ENCODE data around the gene CCL22.

CCL22 gene

DNA sequence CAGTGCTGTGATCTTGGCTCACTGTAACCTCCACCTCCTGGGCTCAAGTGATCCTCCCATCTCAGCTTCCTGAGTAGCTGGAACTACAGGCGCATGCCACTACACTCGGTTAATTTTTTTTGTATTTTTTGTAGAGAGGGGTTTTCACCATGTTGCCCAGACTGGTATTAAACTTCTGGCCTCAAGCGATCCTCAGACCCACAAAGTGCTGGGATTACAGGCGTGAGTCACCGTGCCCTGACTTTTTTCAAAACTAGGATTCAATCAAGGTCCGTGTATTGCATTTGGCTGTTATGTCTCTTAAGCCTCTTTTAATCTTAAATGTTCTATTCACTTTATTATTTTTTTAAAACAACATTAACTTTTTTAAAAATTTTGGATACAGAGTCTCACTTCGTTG, 4.3 kb upstream of the CCL22 start:
- Histone ChIP-seq H3K9me3 (ENCODE audit: severe bottlenecking) (no peaks in the 10 kb centered on the region), H3K27me3 (ENCODE audit: insufficient read depth, poor library complexity, severe bottlenecking) (no peaks in the 10 kb centered on the region), H3K4me3 (ENCODE audit: severe bottlenecking) (no peak overlapping the region), H3K4me1 (ENCODE audit: insufficient read depth, poor library complexity, severe bottlenecking) (peaks cover 5% of the 10 kb centered on the region), H3K27ac (ENCODE audit: poor library complexity, severe bottlenecking) (no peak overlapping the region), H3K36me3 (ENCODE audit: low read depth) (no peaks in the 10 kb centered on the region)
- DNase-seq (ENCODE audit: low spot score) (no peak), ATAC-seq (ENCODE audit: low read depth) (no peak)
- TF ChIP-seq, protein P1, sequence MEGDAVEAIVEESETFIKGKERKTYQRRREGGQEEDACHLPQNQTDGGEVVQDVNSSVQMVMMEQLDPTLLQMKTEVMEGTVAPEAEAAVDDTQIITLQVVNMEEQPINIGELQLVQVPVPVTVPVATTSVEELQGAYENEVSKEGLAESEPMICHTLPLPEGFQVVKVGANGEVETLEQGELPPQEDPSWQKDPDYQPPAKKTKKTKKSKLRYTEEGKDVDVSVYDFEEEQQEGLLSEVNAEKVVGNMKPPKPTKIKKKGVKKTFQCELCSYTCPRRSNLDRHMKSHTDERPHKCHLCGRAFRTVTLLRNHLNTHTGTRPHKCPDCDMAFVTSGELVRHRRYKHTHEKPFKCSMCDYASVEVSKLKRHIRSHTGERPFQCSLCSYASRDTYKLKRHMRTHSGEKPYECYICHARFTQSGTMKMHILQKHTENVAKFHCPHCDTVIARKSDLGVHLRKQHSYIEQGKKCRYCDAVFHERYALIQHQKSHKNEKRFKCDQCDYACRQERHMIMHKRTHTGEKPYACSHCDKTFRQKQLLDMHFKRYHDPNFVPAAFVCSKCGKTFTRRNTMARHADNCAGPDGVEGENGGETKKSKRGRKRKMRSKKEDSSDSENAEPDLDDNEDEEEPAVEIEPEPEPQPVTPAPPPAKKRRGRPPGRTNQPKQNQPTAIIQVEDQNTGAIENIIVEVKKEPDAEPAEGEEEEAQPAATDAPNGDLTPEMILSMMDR (IDR thresholded peaks at IDR 0.05; ENCODE audit: poor library complexity, severe bottlenecking) = no peak

DNA sequence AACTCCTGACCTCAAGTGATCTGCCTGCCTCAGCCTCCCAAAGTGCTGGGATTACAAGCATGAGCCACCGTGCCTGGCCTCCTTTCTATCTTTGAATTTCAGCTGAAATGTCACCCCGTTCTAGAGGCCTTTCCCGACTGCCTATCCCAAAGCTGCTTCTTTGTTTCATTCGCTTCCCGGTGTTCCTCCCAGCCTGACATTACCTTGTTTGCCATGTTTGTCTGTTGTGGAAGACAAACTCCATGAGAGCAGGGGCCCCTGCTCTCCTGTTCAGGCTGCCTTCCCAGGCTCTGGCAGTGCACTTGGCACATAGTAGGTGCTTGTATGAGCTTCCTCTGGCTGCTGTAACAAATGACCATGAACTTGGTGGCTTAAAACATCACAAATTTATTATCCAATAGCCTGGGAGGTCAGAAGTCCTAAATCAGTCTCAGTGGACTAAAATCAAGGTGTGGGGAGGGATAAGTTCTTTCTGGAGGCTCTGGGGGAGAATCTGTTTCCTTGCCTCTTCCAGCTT, 2.6 kb upstream of the CCL22 start:
- H3K9me3 ChIP-seq (ENCODE audit: severe bottlenecking) = no peaks in the 10 kb centered on the region
- DNase-seq (ENCODE audit: low spot score) = no peak
- H3K27me3 ChIP-seq (ENCODE audit: insufficient read depth, poor library complexity, severe bottlenecking) = no peaks in the 10 kb centered on the region
- TF ChIP-seq, protein P1 (IDR thresholded peaks at IDR 0.05; ENCODE audit: poor library complexity, severe bottlenecking) = no peak
- no peak overlapping the region for H3K27ac ChIP-seq (ENCODE audit: poor library complexity, severe bottlenecking)
- no peaks in the 10 kb centered on the region for H3K36me3 ChIP-seq (ENCODE audit: low read depth)
- peaks cover 5% of the 10 kb centered on the region for H3K4me1 ChIP-seq (ENCODE audit: insufficient read depth, poor library complexity, severe bottlenecking)
- H3K4me3 ChIP-seq (ENCODE audit: severe bottlenecking) = no peak overlapping the region
- ATAC-seq (ENCODE audit: low read depth) = no peak

DNA sequence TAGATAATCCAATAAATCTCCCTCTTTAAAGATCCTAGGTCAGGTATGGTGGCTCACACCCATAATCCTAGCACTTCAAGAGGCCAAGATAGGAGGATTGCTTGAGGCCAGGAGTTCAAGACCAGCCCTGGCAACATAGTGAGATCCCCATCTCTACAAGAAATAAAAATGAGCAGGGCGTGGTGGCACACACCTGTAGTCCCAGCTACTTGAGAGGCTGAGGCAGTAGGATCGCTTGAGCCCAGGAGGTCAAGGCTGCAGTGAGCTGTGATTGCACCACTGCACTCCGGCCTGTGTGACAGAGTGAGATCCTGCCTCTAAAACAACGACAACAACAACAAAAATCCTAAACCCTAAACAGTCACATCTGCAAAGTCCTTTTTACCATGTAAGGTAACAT, 2.0 kb upstream of the CCL22 start:
- Histone ChIP-seq H3K27ac (ENCODE audit: poor library complexity, severe bottlenecking) (no peak overlapping the region), H3K27me3 (ENCODE audit: insufficient read depth, poor library complexity, severe bottlenecking) (no peaks in the 10 kb centered on the region), H3K4me3 (ENCODE audit: severe bottlenecking) (no peak overlapping the region), H3K9me3 (ENCODE audit: severe bottlenecking) (no peaks in the 10 kb centered on the region), H3K4me1 (ENCODE audit: insufficient read depth, poor library complexity, severe bottlenecking) (peaks cover 5% of the 10 kb centered on the region), H3K36me3 (ENCODE audit: low read depth) (no peaks in the 10 kb centered on the region)
- TF ChIP-seq, protein P1 (IDR thresholded peaks at IDR 0.05; ENCODE audit: poor library complexity, severe bottlenecking) = no peak
- no peak for ATAC-seq (ENCODE audit: low read depth)
- no peak for DNase-seq (ENCODE audit: low spot score)

DNA sequence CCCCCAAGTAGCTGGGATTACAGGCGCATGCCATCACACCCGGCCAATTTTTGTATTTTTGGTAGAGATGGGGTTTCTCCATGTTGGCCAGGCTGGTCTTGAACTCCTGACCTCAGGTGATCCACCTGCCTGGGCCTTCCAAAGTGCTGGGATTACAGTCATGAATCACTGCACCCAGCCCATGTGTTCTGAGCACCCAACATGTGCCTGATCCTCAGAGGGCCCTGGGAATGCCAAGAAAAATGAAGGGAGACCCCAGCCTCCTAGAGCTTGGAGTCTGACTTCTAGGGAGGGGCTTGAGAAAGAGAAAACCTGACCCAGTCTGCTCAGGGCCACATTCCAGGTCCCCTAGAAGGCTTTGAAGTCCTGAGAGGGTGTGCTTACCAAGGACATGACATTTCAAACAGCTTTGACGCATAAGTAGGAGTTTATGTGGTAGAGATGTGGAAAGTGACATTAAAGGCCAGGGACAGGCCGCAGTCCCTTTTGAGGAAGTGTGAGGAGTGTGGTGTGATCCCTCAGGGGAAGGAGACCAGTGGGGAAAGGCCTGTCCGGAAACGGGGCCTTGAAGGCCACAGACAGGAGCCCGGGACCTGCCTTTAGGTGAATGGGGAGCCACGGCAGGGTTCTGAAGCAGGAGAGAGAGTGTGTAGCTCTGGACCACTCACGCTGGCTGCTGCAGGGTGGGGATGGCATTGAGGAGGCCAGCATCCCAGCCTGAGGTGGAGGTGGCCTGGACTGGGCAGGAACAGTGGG, 1.1 kb upstream of the CCL22 start:
- Histone ChIP-seq H3K27ac (ENCODE audit: poor library complexity, severe bottlenecking) (no peak overlapping the region), H3K27me3 (ENCODE audit: insufficient read depth, poor library complexity, severe bottlenecking) (no peaks in the 10 kb centered on the region), H3K9me3 (ENCODE audit: severe bottlenecking) (no peaks in the 10 kb centered on the region), H3K4me3 (ENCODE audit: severe bottlenecking) (no peak overlapping the region), H3K36me3 (ENCODE audit: low read depth) (no peaks in the 10 kb centered on the region), H3K4me1 (ENCODE audit: insufficient read depth, poor library complexity, severe bottlenecking) (peaks cover 5% of the 10 kb centered on the region)
- DNase-seq (ENCODE audit: low spot score) (no peak), ATAC-seq (ENCODE audit: low read depth) (no peak)
- TF ChIP-seq, protein P1 (IDR thresholded peaks at IDR 0.05; ENCODE audit: poor library complexity, severe bottlenecking) = no peak

DNA sequence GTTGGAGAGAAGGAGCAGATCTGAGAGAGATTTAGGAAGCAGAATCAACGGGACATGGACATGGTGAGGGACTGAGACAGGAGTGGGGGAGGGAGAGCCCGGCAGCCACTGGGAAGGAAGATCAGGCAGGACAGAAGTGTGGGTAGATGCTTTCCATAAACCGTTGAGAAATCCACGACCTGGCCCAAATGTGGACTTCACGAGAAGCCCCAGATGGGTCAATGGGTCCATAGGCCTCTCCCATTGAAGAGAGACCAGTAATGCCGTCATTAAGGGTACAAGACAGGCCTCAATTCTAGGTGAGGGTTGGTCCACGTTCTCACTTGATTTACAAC, 530 bp upstream of the CCL22 start:
- Histone ChIP-seq H3K27me3 (ENCODE audit: insufficient read depth, poor library complexity, severe bottlenecking) (no peaks in the 10 kb centered on the region), H3K9me3 (ENCODE audit: severe bottlenecking) (no peaks in the 10 kb centered on the region), H3K36me3 (ENCODE audit: low read depth) (no peaks in the 10 kb centered on the region), H3K27ac (ENCODE audit: poor library complexity, severe bottlenecking) (no peak overlapping the region), H3K4me3 (ENCODE audit: severe bottlenecking) (no peak overlapping the region), H3K4me1 (ENCODE audit: insufficient read depth, poor library complexity, severe bottlenecking) (peaks cover 5% of the 10 kb centered on the region)
- TF ChIP-seq, protein P1 (IDR thresholded peaks at IDR 0.05; ENCODE audit: poor library complexity, severe bottlenecking) = no peak
- ATAC-seq (ENCODE audit: low read depth) = no peak
- no peak for DNase-seq (ENCODE audit: low spot score)

All from RWPE2 (cell line).